Activated CD4-positive, alpha-beta T cell treated with anti-CD3 and anti-CD28 coated beads, Interleukin-2, amount 50 U/mL, for 16 hours (primary cell): ENCODE measurements around the gene NR2F2.

ENCODE experiments used
- DNase-seq: peaks from one replicate; pipeline ENCODE4 v3.0.0-alpha.2; 2020

NR2F2 gene

DNA sequence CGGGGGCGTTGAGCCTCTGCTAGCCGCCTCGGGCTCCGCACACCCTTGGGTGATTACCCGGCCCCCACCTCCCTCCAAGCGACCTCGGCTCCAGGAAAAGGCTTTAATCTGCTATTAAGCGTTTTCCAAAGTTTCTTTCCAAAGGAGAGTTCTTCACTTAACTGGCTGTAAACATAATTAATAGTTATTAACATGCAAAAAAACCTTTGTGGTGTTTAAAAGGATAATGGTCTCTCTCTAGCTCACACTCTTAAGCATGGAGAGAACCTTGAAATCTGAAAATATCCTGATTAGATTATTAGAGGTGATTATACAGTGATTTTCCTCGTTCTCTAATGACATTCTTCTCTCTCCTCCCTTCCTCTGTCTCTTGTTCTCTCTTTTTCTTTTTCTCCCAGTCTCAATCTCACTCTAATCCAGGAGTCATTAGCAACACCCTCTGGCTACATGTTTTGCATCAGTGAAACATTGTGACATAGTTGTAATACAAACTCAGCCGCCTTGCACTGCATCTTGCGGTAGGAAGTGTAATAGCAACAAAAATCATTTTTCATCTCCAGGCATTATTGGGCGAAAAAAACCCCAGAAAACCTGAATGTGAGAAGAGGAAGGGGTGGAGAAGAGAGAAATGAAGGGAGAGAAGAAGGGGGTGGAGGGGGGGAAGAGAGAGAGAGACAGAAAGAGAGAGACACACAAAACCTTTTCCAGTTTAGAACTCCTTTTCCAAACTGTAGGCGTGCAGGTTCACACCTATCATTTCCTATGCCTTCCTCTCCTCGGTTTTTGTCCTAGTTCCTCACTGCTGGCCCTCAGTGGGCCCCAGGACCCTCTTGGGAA, 24.4 kb downstream of the NR2F2 start:
- DNase-seq = no peak

DNA sequence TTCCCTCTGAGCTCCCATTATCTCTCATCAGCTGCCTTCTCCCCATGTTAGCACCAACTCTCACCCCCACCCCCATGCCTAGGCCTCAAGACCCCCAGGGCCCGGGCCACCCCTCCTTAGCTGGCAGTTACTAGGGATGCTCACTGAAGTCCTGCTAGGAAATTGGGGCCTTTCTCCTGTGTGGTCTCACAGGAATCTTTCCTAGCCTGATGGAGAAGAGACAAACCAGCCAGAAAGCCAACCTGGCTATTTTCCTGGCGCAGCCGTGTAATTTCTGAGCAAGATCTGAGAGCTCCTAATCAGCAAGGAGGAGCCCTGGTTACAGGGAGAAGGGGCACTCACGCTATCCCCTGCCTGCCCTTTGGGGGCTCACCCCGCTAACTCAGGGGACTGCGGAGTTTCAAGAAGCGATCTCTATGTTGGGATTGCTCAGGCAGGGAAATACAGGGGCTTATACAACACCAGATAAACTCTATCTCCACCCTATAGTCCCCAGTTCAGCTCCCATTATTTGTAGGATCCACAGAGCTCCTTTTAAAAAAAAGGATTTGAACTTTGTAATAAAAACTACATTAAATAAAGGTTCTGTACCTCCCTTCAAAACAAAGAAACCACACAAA, 25.2 kb downstream of the NR2F2 start:
- no peak for DNase-seq

DNA sequence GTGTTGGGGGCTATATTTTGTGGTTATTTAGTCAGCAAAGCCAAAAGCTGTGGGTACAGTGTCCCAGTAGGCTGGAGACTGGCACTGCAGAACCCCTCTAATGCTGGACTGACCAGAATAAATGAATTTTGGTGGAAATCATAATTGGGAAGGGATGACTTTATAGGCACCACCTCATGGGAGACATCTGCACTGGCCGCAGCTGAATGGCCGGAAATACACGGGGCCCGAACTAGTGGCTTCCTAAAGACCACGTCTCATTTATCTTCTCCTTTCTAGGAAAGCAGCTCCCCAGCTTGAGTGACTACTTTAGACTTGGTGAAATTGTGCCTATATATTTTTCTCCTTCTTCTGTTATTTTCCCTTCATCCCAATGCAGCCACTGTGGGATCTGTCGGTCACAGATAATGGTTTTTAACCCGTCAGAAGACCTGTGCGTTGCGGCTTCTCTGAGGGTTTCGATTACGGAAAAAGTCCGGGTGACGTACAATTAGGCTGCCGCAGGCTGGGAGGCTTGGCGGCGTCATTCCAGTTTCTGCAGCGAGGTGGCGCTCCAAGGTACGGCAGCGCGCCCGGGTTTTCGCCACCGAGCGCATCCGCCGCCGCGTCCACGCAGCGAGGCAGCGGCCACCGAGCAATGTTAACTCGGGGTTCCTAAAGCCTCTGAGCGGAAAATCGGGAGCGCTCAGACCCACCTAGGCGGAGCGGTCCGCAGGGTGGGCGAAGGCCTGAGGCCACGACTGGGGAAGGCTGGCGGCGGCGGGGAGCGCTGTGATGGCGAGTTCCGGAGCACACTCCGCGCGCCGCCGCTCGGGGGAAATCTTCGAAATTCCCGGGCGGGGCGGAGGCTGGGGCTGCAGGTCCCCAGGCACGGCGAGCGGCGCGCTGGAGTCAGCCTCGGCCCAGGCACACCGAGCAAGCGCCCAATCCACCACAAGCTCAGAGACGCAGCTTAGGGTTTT, 26.3 kb downstream of the NR2F2 start:
- peak; percentile 75 for DNase-seq

DNA sequence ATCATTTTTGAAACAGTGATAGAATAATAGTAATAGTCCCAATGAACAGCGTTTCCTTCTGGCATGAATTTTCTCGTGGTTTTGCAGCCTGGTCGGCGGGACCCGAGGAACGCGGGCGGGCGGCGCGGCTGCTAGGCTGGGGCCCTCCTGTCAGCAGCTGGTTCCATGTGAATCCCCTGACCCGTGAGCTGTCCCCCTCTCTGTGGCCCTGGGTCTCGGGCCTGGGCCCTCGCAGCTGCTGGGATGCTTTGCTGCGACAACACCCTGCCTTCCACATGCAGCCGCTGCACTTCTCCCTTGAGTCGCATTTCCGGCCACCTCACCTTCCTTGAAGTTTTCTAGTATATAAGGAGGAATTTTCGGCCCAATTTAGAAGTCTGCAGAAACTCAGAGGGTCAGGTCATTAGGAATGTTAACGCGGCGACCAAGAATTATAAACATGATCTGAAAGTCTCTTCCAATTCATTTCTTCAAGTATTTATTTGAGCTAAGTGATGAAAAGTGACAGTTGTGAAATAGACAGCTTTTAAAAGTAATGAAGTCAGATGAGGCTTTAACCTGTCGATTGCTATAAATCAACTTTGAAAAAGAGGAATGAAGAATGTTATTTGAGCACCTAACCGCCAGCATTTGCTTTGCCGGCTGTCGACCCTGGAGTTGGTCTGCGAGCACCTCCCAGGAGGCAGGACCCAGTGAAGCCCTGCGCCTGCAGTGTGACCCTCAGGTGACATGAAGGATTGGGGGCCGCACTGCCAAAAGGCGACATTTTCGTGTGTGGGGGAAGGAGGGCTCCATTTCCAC, 27.7 kb downstream of the NR2F2 start:
- no peak for DNase-seq

- DNase-seq = no peak
Observed at GRCh38 chr15:96358821-96359615, 28.5 kb downstream of the NR2F2 start.

GRCh38 chr15:96359616-96360521, 29.4 kb downstream of the NR2F2 start:
- DNase-seq = no peak

- DNase-seq = no peak
Observed at GRCh38 chr15:96360581-96361308, 30.2 kb downstream of the NR2F2 start.

GRCh38 chr15:96361309-96362010, 31.0 kb downstream of the NR2F2 start:
- DNase-seq = no peak

DNA sequence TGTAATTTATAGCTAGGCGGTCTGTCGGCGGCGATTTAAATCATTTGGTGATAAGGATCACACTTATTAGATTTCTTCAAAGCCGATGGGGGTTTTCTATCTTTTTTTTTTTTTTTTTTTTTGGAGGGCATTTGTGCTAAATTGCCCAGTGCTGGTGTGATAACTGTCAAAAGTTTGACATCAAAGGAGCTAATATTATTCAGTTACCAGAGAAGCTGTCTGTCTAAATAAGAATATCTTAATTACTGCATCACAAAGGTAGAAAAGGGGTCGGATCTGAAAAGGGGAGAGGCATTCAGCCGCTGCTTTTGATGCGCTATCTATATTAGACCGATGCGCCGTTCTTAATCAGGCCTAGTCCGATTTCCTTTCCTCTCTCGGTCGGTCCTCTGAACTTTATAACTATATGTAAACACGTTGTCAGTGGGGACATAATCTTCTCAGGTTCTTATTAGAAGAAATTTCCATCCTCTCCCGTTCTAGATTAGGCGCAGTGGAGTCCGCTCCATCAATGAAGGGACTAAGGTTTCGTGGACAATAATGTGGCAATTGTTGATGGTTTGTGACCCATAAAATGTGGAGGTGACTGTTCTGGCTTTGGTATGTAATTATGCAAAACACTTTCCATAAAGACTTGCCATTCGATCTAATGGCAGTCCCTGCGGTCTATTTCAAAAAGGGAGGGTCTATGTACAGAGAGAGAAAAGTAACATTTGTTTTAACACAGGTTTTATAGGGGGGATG, 31.7 kb downstream of the NR2F2 start:
- DNase-seq = no peak

- no peak for DNase-seq
Observed at GRCh38 chr15:96362755-96363651, 32.5 kb downstream of the NR2F2 start.

DNA sequence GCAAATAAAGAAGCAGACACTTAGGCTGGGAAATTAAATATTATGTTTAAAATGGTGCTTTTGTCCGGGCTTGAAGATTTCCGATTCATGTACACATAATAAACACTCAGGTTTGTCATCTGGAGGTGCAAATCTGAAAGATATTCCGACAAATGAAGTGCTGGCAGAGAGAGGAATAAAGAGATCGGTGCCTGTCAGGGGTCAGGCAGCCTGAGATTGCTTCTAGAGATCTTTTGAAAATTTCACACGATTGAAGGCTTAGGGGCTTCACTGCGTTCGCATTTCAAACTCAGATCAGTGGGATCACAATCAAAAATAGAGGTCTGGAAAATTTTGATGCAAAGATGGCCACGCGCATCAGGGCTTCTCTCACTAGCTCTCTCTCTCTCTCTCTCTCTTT, 33.2 kb downstream of the NR2F2 start:
- DNase-seq = no peak

- no peak for DNase-seq
Observed at GRCh38 chr15:96365781-96366525, 35.5 kb downstream of the NR2F2 start.

DNA sequence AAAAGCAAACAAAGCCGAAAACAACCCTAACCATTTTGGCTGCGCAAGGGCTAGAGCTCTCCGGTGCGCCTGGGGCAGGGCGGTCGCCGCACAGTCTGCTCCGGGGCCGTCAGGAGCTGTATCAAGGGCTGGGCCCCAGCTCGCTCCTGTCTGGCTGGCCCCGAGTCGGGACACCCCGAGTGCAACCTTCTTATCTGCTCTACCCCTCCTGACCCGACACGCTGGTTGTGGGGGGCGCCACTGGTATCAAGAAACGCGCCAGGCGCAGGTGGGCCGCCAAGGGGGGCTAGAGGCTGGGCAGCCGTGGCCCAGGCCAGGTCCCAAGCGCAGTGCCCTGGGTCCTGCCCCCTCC, 36.0 kb downstream of the NR2F2 start:
- DNase-seq = no peak

- no peak for DNase-seq
Observed at GRCh38 chr15:96367311-96368200, 37.1 kb downstream of the NR2F2 start.

DNA sequence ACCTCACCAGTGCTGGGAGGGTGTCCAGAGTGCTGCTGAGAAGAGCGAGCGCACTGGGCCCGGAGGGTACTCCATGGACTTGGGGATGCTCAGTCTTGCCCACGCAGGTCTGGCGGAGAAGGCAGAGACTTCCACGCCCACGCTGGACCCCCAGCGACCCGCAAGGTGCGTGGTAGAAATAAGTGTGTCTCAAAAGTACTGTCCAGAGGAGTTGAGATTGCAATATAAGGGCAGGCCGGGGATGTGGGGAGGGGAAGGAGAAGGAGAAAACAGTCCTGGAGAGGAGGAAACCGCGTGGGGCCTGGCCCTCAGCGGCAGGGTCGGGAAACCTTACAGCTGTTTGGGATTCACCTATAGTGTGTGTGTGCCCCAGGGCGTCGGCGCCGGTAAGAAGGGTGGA, 38.9 kb downstream of the NR2F2 start:
- DNase-seq = no peak
